Cardiac muscle cell (in vitro differentiated cells and primary cell): ENCODE data around the gene NFX1. TPM values are rescaled to one million over a fixed set of nuclear protein-coding genes. Genes with fewer than 3 reads are reported as not detected.

ENCODE experiments used
- DNase-seq, 2 donors: peaks; one replicate each; pipeline versions ENCODE4 v3.0.0 to v3.0.0-alpha.2; 2010 to 2017; ENCODE audit warnings: low read depth in 1 of 2, low spot score in 1 of 2
- H3K27ac ChIP-seq: fragments of 200-600 bp; sonication (generic); 2 replicates; pipeline ENCODE4 v1.5.1; 2016
- H3K27me3 ChIP-seq: fragments of 200-600 bp; sonication (generic); 2 replicates; pipeline ENCODE4 v1.6.0; 2016; ENCODE audit warnings: control low read depth
- H3K36me3 ChIP-seq: fragments of 200-600 bp; sonication (generic); 2 replicates; pipeline ENCODE4 v1.5.1; 2016; ENCODE audit warnings: control low read depth
- H3K4me1 ChIP-seq: fragments of 200-600 bp; sonication (generic); 2 replicates; pipeline ENCODE4 v1.8.1; 2017; ENCODE audit warnings: low read depth, mild to moderate bottlenecking, mixed run types
- H3K4me3 ChIP-seq: fragments of 200-600 bp; sonication (generic); 2 replicates; pipeline ENCODE4 v1.5.1; 2016; ENCODE audit warnings: mild to moderate bottlenecking
- H3K9me3 ChIP-seq: fragments of 200-600 bp; sonication (generic); 2 replicates; pipeline ENCODE4 v1.5.1; 2017; ENCODE audit warnings: low read depth, mild to moderate bottlenecking, control low read depth
- CTCF ChIP-seq: IDR thresholded peaks from 2 replicates; pipeline ENCODE4 v1.5.1; 2012; ENCODE audit warnings: low read depth, mild to moderate bottlenecking, low read length
- polyA plus RNA-seq: library from polyadenylated mRNA; unstranded; fragments of >200 nt; fragmentation: Nextera tagmentation; extraction: Ambion mirVana; gene quantifications from 2 replicates; pipeline ENCODE4 v1.2.1, GENCODE V29; 2016
- total RNA-seq: library from RNA; depleted of rRNA; stranded (reverse); fragments of >200 nt; gene quantifications from 2 replicates; pipeline ENCODE4 v1.2.3, GENCODE V29; 2016

The NFX1 gene
- total and polyA plus RNA-seq, 2 experiments from 2014 or later = 19.3 to 29.9 TPM

GRCh38 chr9:33270146-33270545 is 20.2 kb upstream of the NFX1 start:
- Histone ChIP-seq H3K27ac (no peak overlapping the region), H3K9me3 (no peaks in the 10 kb centered on the region), H3K4me3 (no peak overlapping the region), H3K27me3 (no peaks in the 10 kb centered on the region), H3K36me3 (peaks cover 59% of the 10 kb centered on the region), H3K4me1 (no peaks in the 10 kb centered on the region)
- DNase-seq = no peak
- no peak for TF ChIP-seq CTCF

GRCh38 chr9:33272061-33272460 is 18.3 kb upstream of the NFX1 start:
- Histone ChIP-seq H3K4me3 (no peak overlapping the region), H3K9me3 (no peaks in the 10 kb centered on the region), H3K27ac (no peak overlapping the region), H3K27me3 (no peaks in the 10 kb centered on the region), H3K36me3 (peaks cover 68% of the 10 kb centered on the region), H3K4me1 (no peaks in the 10 kb centered on the region)
- no peak for TF ChIP-seq CTCF
- no peak for DNase-seq

GRCh38 chr9:33273266-33273971 is 16.9 kb upstream of the NFX1 start:
- H3K36me3 ChIP-seq = peaks cover 75% of the 10 kb centered on the region
- TF ChIP-seq CTCF = no peak
- H3K27ac ChIP-seq = no peak overlapping the region
- DNase-seq = no peak
- H3K27me3 ChIP-seq = no peaks in the 10 kb centered on the region
- no peaks in the 10 kb centered on the region for H3K4me1 ChIP-seq
- H3K4me3 ChIP-seq = no peak overlapping the region
- H3K9me3 ChIP-seq = no peaks in the 10 kb centered on the region

GRCh38 chr9:33273972-33274328 is 16.4 kb upstream of the NFX1 start:
- no peaks in the 10 kb centered on the region for H3K4me1 ChIP-seq
- no peak overlapping the region for H3K27ac ChIP-seq
- no peak overlapping the region for H3K4me3 ChIP-seq
- no peak for DNase-seq
- H3K9me3 ChIP-seq = no peaks in the 10 kb centered on the region
- peaks cover 70% of the 10 kb centered on the region for H3K36me3 ChIP-seq
- no peaks in the 10 kb centered on the region for H3K27me3 ChIP-seq
- TF ChIP-seq CTCF = no peak

- Histone ChIP-seq H3K4me1 (no peaks in the 10 kb centered on the region), H3K27me3 (no peaks in the 10 kb centered on the region), H3K36me3 (peaks cover 68% of the 10 kb centered on the region), H3K27ac (no peak overlapping the region), H3K9me3 (no peaks in the 10 kb centered on the region), H3K4me3 (no peak overlapping the region)
- TF ChIP-seq CTCF = no peak
- no peak for DNase-seq
These were observed 12.8 kb upstream of the NFX1 start for GRCh38 chr9:33277484-33277883.
